GM19351 (cell line): ENCODE data around the gene TRERF1.
"Not testable (repeated sequence)": the region's sequence is repeated elsewhere in the genome, so short reads cannot be mapped to it uniquely, and the experiment has no call there.

Source experiments
- ATAC-seq: cut with Tn5 transposase; IDR thresholded peaks from one replicate; pipeline ENCODE4 v1.9.1; 2021; ENCODE audit warnings: mild to moderate bottlenecking, moderate library complexity; ENCODE audit not compliant: unreplicated experiment

TRERF1 gene

DNA sequence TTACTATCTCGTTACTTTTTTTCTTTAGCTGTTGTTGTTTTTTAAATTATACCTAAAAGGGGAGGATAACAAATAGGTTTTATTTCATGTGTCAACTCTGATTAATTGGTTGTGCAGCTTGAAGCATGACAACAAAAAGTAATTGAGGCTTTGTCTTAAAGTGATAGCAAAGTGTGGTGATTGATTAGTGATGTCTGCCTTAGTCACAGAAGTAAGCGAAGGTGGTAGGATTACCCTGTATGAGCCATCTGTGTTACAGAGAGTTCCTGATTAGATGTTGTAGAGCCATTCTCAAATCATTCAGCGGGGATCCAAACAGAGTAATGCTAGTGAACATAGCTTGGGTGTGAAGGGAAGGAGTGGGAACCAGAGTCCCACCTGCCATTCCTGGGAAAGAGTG lies 219.7 kb downstream of the TRERF1 start:
- ATAC-seq: no peak

DNA sequence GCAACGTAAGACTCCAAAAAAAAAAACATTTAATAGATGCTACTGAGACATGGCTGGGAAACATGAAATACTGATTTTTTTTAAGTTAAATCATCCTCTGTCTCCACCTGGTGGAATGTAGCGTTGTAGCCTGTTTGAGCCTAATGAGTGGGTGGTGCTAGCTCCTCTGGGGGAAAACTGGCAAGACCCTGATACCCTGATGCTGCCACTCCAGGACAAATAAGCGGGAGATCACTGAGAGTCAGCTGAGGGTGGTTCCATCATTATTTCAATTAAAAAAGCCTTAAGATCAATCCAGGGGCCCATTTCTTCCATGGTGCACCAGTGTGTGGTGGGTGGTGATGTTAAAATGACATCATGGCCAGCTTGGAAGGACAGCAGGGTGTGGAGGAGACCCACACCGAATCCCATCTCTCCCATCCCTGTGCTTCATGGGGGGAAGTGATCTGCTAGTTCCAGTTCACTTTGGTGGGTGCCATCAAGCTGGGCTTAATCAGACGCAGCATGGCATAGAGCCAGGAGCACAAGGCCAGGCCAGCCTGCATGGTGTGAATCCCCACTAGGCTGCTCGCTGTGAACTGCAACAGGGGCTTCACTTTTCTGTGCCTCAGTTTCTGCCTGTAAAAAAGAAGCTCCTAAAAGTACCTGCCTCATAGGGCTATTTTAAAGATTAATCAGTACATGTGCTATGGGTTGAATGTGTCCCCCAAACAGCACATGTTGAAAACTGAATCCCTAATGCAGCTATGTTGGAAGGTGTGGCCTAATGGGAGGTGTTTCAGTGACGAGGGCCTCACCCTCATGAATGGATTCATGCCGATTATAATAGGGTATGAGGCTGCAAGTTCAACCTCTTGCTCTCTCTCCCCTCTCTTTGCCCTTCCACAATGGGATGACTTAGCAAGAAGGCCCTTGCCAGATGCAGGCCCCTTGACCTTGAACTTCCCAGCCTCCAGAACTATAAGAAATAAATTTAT lies 221.1 kb downstream of the TRERF1 start:
- ATAC-seq: no peak

DNA sequence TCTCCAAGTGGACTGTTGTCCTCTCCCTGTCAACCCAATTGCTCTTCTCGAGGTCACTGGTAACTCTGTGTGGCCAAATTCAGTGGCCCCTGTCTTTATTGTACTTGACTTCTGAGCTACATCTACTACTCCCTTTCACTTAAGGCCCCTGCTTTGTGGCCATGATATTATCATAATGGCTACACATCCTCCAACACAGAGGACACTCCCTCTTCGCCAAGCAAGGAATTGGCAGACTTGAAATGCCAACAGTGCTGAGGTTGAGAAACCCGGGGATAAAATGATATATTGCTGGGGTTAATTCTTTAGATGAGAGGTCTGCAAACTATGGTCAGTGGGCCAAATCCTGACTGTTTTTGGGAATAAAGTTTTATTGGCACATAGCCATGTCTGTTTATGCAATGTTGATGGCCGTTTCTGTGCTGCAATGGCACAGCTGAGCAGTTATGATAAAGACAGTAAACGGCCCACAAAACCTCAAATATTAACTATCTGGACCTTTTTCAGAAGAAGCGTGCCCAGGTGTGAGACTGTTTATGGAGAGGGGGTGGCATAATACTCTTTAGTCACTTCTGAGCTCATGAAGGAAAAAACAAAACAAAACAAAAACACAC lies 222.1 kb downstream of the TRERF1 start:
- no peak for ATAC-seq

DNA sequence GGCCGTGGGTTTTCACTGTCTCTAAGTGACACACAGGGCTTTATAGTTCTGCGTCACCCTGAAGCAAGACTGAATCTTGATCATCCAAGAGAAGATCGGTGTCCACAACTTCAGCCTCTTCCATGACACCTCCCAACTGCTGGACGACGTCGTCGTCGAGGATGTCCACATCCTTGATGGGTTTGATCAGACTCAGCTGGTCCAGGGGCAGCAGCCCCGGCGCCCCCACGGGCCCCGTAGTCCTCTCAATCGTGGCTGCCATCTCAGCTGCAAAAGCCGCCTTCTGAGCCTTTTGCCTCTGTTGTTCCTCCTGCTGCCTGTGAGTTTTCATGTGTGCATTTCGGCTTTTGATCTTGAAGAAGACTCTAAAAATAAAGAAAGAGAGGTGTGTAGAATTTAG lies 223.4 kb downstream of the TRERF1 start:
- ATAC-seq: no peak

GRCh38 chr6:42227173-42227850 lies 224.4 kb downstream of the TRERF1 start:
- no peak for ATAC-seq

DNA sequence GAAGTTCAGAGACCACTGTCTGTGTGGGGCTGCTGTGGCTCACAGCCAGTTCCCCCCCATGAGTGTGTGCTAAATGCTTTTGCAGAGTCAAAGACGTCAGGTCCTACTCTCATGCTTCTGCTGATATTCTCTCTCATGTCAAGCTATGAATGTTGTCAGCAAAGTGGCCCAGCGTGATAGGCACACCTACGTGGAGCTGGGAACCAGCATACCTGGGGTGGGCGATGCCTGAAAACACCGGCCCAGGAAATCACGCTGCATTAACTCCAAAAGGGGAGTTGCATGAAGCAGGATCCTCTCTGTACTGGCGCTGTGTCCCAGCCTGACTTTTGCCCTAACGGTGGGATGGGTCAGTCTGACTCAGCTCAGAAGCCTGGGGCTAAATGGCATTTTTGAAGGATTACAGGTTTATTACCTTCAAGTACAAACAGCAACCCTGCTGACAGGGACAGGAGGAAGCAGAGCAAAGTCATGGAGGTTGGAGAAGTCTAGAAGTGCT lies 225.0 kb downstream of the TRERF1 start:
- ATAC-seq: no peak

GRCh38 chr6:42226161-42226611 lies 225.5 kb downstream of the TRERF1 start:
- ATAC-seq: no peak

- no peak for ATAC-seq
Observed at GRCh38 chr6:42225419-42225818, 226.3 kb downstream of the TRERF1 start.

DNA sequence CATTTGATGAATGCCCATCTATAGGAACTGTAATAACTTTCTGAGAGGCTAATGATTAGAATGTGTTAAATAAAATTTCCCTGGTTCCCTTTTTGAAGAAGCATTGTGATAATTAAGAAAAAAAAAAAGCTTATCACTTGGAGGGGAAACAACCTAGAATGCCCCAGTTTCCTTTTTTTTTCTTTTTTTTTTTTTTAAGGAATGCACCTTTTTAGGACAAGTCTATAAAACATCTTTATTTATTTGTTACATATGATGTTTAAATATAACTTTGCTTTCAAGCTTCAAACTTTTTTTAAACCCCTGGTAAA lies 226.7 kb downstream of the TRERF1 start:
- ATAC-seq: no peak

GRCh38 chr6:42224222-42225028 lies 227.3 kb downstream of the TRERF1 start:
- peak; percentile 94 for ATAC-seq

- ATAC-seq: no peak
Observed at GRCh38 chr6:42222448-42222847, 229.3 kb downstream of the TRERF1 start.

DNA sequence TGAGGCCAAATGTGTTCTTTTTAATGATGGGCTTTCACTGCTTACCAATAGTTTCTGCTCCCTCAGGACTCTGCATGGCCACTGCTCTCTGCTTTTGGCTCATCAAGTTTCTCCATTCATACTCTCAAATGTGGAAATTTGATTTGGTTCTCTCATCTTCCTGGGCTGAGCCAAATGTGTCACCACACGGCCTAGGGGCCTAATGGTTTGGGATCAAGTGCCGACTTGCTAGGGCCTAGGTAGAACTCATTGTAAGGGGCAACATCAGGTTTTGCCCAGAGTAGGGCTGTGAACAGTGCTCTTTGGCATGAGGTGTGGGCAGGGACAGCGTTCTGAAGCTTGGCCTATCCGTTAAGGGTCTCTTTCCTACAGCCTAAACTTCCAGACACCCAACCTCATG lies 230.2 kb downstream of the TRERF1 start:
- no peak for ATAC-seq

- ATAC-seq: no peak
Observed at GRCh38 chr6:42220807-42221206, 230.9 kb downstream of the TRERF1 start.

GRCh38 chr6:42217519-42218367 lies 234.0 kb downstream of the TRERF1 start, which contains the start of gene MRPS10:
Gene MRPS10, minus strand, starts transcription at chr6:42217861. Its CDS starts 12 bp downstream, at chr6:42217849.
- peak; percentile 96 for ATAC-seq

DNA sequence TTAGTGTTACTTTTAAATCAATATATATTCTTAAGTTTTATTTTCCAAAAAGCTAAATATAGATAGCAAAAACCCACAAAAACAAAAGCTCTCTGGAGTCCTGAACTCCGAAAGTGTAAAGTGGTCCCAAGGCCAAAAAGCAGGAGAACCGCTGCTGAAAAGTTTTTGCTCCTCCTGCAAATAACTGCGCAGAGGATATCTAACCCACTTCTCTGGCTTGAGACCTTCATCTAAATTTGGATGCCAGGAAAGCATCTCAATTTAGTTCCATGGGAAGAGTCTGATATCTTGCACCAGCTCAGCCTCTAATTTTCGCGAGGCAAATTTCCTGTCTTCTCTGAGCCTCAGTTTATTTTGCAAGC lies 234.6 kb downstream of the TRERF1 start:
- ATAC-seq: no peak

DNA sequence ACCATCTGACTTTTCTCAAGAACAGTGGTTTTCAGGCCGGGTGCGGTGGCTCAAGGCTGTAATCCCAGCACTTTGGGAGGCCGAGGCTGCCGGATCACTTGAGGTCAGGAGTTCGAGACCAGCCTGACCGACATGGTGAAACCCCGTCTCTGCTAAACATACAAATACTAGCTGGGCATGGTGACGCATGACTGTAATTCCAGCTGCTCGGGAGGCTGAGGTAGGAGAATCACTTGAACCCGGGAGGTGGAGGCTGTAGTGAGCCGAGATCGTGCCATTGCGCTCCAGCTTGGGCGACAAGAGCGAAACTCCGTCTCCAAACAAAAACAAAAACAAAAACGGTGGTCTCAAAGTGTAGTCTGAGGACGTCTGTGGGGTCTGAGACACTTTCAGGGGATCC lies 235.2 kb downstream of the TRERF1 start:
- not testable (repeated sequence) for ATAC-seq

DNA sequence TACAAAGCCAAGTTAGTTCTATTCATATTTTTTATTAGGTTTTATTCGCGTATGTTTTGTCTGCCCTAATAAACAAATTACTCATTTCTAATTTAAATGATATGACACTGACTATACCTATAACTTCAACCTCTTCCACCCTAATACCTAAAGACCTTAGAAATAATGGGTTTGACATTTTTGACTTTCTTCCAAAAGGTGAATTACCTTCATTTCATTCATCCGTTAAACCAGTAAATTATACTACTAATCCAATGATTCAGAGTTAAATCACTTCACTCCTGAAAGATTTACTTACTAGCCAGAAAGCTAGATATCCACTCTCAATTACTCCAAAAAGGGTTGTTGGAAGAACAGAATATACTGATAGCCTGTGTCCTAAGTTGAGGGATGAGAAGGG lies 239.3 kb downstream of the TRERF1 start:
- ATAC-seq: no peak

DNA sequence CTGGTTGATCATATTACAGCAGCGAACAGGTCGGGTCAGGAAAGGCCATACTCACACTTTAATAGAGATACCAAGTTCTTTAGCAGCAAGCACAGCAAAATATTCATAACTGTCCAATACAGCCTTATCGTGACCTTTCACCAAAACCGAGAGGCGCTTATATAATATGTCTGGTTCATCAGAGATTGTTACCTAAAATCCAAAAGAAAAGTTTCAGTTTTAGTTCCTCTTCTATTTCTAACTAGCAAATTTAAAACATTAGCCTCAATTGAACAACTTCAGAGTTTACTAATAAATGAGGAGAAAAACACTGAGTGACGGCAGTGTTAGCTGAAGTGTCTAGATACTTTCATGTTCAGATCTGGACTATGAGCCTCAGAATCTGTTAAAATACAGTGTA lies 240.0 kb downstream of the TRERF1 start:
- ATAC-seq: peak; percentile 66

DNA sequence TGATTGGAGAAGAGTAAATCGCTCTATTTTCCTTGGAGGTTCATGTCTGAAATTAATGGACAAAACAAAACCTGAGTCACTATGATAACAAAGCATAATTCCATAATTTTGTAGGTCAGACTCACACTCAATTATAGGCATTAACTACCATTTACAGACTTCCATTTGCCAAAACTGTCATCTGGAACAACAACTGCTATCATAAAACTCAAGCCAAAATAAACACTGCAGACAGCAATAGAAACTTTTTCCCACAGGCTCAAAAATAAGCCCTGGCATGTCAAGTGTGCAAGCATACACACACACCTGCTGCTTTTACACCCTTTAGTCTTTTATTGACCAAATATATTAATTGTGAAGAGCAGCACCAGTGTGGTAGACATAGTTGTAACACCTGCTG lies 241.2 kb downstream of the TRERF1 start:
- ATAC-seq: no peak

DNA sequence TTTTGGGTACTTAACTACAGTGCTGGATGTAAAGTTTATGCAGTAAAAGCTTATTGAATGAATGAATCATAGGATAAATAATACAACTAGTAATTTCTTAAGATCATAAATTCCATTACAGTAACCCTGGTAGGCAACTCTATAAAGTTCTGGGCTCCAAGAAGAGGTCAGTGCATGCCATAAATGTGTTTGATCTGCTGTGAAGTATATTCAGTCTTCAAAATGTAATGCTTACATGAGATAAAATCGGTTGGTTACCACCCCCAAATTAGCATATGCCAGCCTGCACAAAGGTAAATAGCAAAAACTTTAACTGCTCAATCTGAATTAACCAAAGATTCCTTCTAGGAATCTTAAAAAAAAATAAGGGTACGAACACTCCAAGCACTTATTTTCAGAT lies 244.2 kb downstream of the TRERF1 start:
- ATAC-seq: not testable (repeated sequence)
